Ovary (tissue), 9 donors: Measurements from ENCODE around the gene AUTS2. TPM values are rescaled to one million over a fixed set of nuclear protein-coding genes. Genes with fewer than 3 reads are reported as not detected.

ENCODE experiments used
- DNase-seq, 5 donors: peaks; one replicate each; pipeline ENCODE4 v3.0.0-alpha.2; 2019 to 2020
- H3K27ac ChIP-seq, 2 donors: fragments of 200-600 bp; one replicate each; pipeline versions ENCODE4 v1.5.1 to v1.8.0; 2019 to 2022
- H3K27me3 ChIP-seq: fragments of 200-600 bp; one replicate; pipeline ENCODE4 v1.8.0; 2022
- H3K36me3 ChIP-seq: fragments of 200-600 bp; sonication (generic); one replicate; pipeline ENCODE4 v1.5.1; 2019
- H3K4me1 ChIP-seq: one replicate; pipeline ENCODE4 v1.8.1; 2013; ENCODE audit warnings: mild to moderate bottlenecking, moderate library complexity; ENCODE audit not compliant: insufficient read depth
- H3K4me3 ChIP-seq: fragments of 200-600 bp; sonication (generic); one replicate; pipeline ENCODE4 v1.5.1; 2017
- H3K9me3 ChIP-seq, 2 donors: fragments of 200-600 bp in 1 of 2; sonication (generic) in 1 of 2; one replicate each; pipeline versions ENCODE4 v1.5.1 to v1.8.1; 2013 to 2019; ENCODE audit warnings: mild to moderate bottlenecking in 1 of 2, moderate library complexity in 1 of 2
- EP300 ChIP-seq: sonication (generic); formaldehyde crosslinking; IDR thresholded peaks from one replicate; pipeline ENCODE4 v1.6.1; 2017; ENCODE audit warnings: antibody characterized with exemption
- POLR2A ChIP-seq: fragments of 450-650 bp; IDR thresholded peaks from one replicate; pipeline ENCODE4 v1.6.1; 2017; ENCODE audit warnings: antibody characterized with exemption, mild to moderate bottlenecking, moderate library complexity
- WGBS, 3 donors: extraction: QIAGEN DNeasy Blood & Tissue Kit in 1 of 3; methylation state at CpG; one replicate each; pipeline versions ENCODE4 v1.1.5 to v1.1.7; 2013 to 2017; 5-methylcytosine and 5-hydroxymethylcytosine counted together
- intact Hi-C, 4 donors: fragments of 100-400 bp; cut with DNase I; formaldehyde crosslinking; loops; one replicate each; pipeline versions ENCODE4 v1.11.0 to v1.15.1; 2022 to 2023
- polyA plus RNA-seq, 2 donors: library from polyadenylated mRNA; stranded (reverse); fragments of 200-250 nt in 1 of 2; fragments of 350-450 nt in 1 of 2; fragmentation: Illumina TruSeq in 1 of 2; extraction: RNeasy Lipid Tissue Mini Kit (QIAGEN cat#74804) in 1 of 2; gene quantifications; one replicate each; pipeline ENCODE4 v1.2.3, GENCODE V29; 2013 to 2014
- total RNA-seq, 7 donors: library from RNA; depleted of rRNA in 2 of 7; stranded (reverse); fragments of >200 nt in 2 of 7; fragmentation: NEBNext Ultra II Directional in 3 of 7; extraction: Animal tissue kit (Norgen Biotek cat#: 25700) in 3 of 7; gene quantifications; one replicate each; pipeline versions ENCODE4 v1.1.0 to v1.2.4, GENCODE V29; 2016 to 2023
- TF ChIP-seq, protein P1 (sequence below), 3 donors: fragments of 450-650 bp in 2 of 3; fragments of 200-600 bp in 1 of 3; IDR thresholded peaks; one replicate each; pipeline versions ENCODE4 v1.5.1 to v1.8.0; 2016 to 2022; ENCODE audit warnings: antibody characterized with exemption in 3 of 3, mild to moderate bottlenecking in 1 of 3
- donor health status: DM: no; HTN: no; CAD: no; lungs with moderate emphysema.
- donor health status: DM: no; HTN: no; CAD: no.
- donor health status: Bipolar disorder and iron deficiency.
- donor health status: DM: yes; HTN: yes; CAD: no.
- donor health status: DM: no; HTN: no; CAD: no.
- donor health status: DM: yes; HTN: yes; CAD: no.

Gene AUTS2
- total and polyA plus RNA-seq, 9 donors = 18.3 to 60.9 (median 44.9) TPM

DNA sequence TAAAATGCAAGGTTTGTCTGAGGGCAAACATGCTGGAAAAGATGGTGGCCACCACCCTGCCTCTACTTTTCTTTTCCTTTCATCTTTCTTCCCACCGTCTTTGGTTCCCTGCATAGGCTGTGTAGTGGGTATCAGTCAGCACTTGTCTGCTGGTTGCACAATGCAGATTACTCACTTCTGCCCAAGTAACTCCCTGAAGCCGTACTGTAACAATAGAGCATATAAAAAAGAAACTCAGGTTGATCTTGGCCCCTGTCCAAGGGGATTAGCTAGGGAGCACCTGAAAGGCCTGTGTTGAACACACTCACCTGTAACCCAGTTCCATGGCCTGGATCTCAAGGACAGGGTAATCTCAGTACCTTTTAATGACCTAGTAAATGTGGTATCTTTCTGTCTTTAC lies 1000.7 kb downstream of the AUTS2 start:
- intact Hi-C loops = no loop called here
- Histone ChIP-seq H3K9me3 (no peaks in the 10 kb centered on the region), H3K27me3 (no peaks in the 10 kb centered on the region), H3K4me1 (peaks cover 3% of the 10 kb centered on the region), H3K4me3 (no peak overlapping the region), H3K36me3 (no peaks in the 10 kb centered on the region), H3K27ac (no peak overlapping the region)
- DNase-seq = no peak
- TF ChIP-seq POLR2A = no peak
- 91 to 95% (median 92%) methylated on average over 2 of the region's 2 CpGs for WGBS, 3 donors

- Histone ChIP-seq H3K4me1 (peaks cover 3% of the 10 kb centered on the region), H3K36me3 (no peaks in the 10 kb centered on the region), H3K4me3 (no peak overlapping the region), H3K9me3 (no peaks in the 10 kb centered on the region), H3K27ac (no peak overlapping the region), H3K27me3 (no peaks in the 10 kb centered on the region)
- WGBS, 3 donors = 76 to 84% (median 81%) methylated on average over 5 of the region's 5 CpGs
- no peak for TF ChIP-seq EP300
- no peak for TF ChIP-seq POLR2A
- TF ChIP-seq, protein P1, sequence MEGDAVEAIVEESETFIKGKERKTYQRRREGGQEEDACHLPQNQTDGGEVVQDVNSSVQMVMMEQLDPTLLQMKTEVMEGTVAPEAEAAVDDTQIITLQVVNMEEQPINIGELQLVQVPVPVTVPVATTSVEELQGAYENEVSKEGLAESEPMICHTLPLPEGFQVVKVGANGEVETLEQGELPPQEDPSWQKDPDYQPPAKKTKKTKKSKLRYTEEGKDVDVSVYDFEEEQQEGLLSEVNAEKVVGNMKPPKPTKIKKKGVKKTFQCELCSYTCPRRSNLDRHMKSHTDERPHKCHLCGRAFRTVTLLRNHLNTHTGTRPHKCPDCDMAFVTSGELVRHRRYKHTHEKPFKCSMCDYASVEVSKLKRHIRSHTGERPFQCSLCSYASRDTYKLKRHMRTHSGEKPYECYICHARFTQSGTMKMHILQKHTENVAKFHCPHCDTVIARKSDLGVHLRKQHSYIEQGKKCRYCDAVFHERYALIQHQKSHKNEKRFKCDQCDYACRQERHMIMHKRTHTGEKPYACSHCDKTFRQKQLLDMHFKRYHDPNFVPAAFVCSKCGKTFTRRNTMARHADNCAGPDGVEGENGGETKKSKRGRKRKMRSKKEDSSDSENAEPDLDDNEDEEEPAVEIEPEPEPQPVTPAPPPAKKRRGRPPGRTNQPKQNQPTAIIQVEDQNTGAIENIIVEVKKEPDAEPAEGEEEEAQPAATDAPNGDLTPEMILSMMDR (IDR thresholded peaks at IDR 0.05) = no peak
- DNase-seq = no peak
- intact Hi-C loops = no loop called here
Measured at GRCh38 chr7:70599446-70600190, 1001.3 kb downstream of the AUTS2 start.

DNA sequence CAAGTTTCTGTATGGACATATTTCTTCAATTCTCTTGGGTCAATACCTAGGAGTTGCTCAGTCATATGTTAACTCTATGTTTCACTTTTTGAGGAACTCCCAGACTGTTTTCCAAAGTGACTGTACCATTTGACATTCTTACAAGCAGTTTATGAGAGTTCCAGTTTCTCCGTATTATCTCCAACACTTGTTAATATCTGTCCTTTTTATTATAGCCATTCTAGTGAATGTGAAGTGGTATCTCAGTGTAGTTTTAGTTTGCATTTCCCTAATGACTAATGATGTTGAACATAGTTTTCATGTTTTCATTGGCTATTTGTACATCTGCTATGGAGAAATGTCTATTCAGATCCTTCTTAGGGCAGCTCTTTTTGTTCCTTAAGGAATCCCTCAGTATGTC lies 1002.7 kb downstream of the AUTS2 start:
- intact Hi-C loops = no loop called here
- no peaks in the 10 kb centered on the region for H3K36me3 ChIP-seq
- no peak overlapping the region for H3K4me3 ChIP-seq
- H3K27me3 ChIP-seq = no peaks in the 10 kb centered on the region
- TF ChIP-seq, protein P1 (IDR thresholded peaks at IDR 0.05) = no peak
- no peak for TF ChIP-seq EP300
- TF ChIP-seq POLR2A = no peak
- H3K27ac ChIP-seq = no peak overlapping the region
- H3K9me3 ChIP-seq = no peaks in the 10 kb centered on the region
- H3K4me1 ChIP-seq = peaks cover 3% of the 10 kb centered on the region
- no peak for DNase-seq
- WGBS, 3 donors = 97 to 100% (median 100%) methylated on average over 1 of the region's 1 CpG

- Histone ChIP-seq H3K36me3 (no peaks in the 10 kb centered on the region), H3K9me3 (no peaks in the 10 kb centered on the region), H3K27ac (no peak overlapping the region), H3K4me3 (no peak overlapping the region), H3K4me1 (no peaks in the 10 kb centered on the region), H3K27me3 (no peaks in the 10 kb centered on the region)
- no peak for TF ChIP-seq POLR2A
- no peak for TF ChIP-seq EP300
- TF ChIP-seq, protein P1 (IDR thresholded peaks at IDR 0.05) = no peak
- WGBS, 3 donors = 61 to 86% (median 68%) methylated on average over 4 of the region's 4 CpGs
- intact Hi-C loops = no loop called here
- DNase-seq = no peak
Measured at GRCh38 chr7:70602117-70602516, 1003.8 kb downstream of the AUTS2 start.

DNA sequence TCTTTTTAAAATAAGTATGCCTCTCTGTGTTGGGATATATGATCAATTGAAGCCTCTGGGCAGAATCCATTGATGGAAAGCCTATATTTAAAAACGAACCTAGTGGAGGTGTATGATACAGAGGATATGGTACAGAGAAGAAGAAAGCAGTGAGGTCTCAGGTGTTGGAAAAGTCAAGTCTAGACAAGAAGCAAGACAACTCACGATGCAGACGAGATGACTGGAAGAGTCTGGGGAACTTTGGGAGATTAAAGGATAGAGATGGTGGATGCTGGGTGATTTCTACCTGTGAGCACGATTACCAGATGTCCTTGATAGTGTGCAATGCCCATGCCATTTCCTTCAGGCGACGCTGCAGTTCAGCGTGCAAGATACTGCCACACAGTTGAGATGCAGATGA lies 1009.0 kb downstream of the AUTS2 start:
- Histone ChIP-seq H3K27me3 (no peaks in the 10 kb centered on the region), H3K9me3 (no peaks in the 10 kb centered on the region), H3K4me3 (no peak overlapping the region), H3K4me1 (no peaks in the 10 kb centered on the region), H3K27ac (no peak overlapping the region), H3K36me3 (no peaks in the 10 kb centered on the region)
- 93 to 94% (median 93%) methylated on average over 7 of the region's 7 CpGs for WGBS, 3 donors
- intact Hi-C loops = no loop called here
- no peak for DNase-seq
- TF ChIP-seq, protein P1 (IDR thresholded peaks at IDR 0.05) = no peak
- no peak for TF ChIP-seq EP300
- no peak for TF ChIP-seq POLR2A
